SK-N-SH treated with all-trans-retinoic acid at 6 μM for 48 hours (cell line): ENCODE data around the gene PRR13.

Source experiments
- ARNTL ChIP-seq: fragments of 450-650 bp; formaldehyde crosslinking; IDR thresholded peaks from 2 replicates; pipeline ENCODE4 v1.5.0; 2020; ENCODE audit warnings: low read depth, mild to moderate bottlenecking, moderate library complexity, borderline replicate concordance
- BACH2 ChIP-seq: fragments of 250-450 bp; sonication (Bioruptor Pico); IDR thresholded peaks from 2 replicates; pipeline ENCODE4 v1.9.0; 2021; ENCODE audit warnings: mild to moderate bottlenecking, borderline replicate concordance
- CREB5 ChIP-seq: fragments of 250-450 bp; sonication (Bioruptor Pico); IDR thresholded peaks from 2 replicates; pipeline ENCODE4 v1.5.1; 2020; ENCODE audit warnings: low read depth, mild to moderate bottlenecking, moderate library complexity
- CSRNP3 ChIP-seq: fragments of 250-450 bp; sonication (Bioruptor Pico); IDR thresholded peaks from 2 replicates; pipeline ENCODE4 v1.5.1; 2021; ENCODE audit warnings: mild to moderate bottlenecking, moderate library complexity
- PATZ1 ChIP-seq: fragments of 250-450 bp; sonication (Bioruptor Pico); IDR thresholded peaks from 2 replicates; pipeline ENCODE4 v1.8.0; 2020; ENCODE audit warnings: mild to moderate bottlenecking, moderate library complexity, borderline replicate concordance
- PPARA ChIP-seq: fragments of 250-450 bp; sonication (Bioruptor Pico); IDR thresholded peaks from 2 replicates; pipeline ENCODE4 v1.5.0; 2020; ENCODE audit warnings: mild to moderate bottlenecking, borderline replicate concordance
- TCF4 ChIP-seq: fragments of 250-450 bp; sonication (Bioruptor Pico); IDR thresholded peaks from 2 replicates; pipeline ENCODE4 v1.8.0; 2021; ENCODE audit warnings: mild to moderate bottlenecking, moderate library complexity, borderline replicate concordance
- TSHZ2 ChIP-seq: fragments of 250-450 bp; sonication (Bioruptor Pico); IDR thresholded peaks from 2 replicates; pipeline ENCODE4 v1.5.0; 2020; ENCODE audit warnings: mild to moderate bottlenecking, moderate library complexity
- ZC3H10 ChIP-seq: fragments of 250-450 bp; sonication (Bioruptor Pico); IDR thresholded peaks from 2 replicates; pipeline ENCODE4 v1.5.1; 2021; ENCODE audit warnings: mild to moderate bottlenecking, moderate library complexity
- ZFP3 ChIP-seq: fragments of 250-450 bp; sonication (Bioruptor Pico); IDR thresholded peaks from 2 replicates; pipeline ENCODE4 v1.5.0; 2020; ENCODE audit warnings: mild to moderate bottlenecking, moderate library complexity
- ZNF70 ChIP-seq: fragments of 450-650 bp; formaldehyde crosslinking; IDR thresholded peaks from 2 replicates; pipeline ENCODE4 v1.5.0; 2020; ENCODE audit warnings: mild to moderate bottlenecking, moderate library complexity

GRCh38 chr12:53485955-53486735, 44.6 kb downstream of the PRR13 start:
- no peak for TF ChIP-seq BACH2 (CRISPR knock-in tag)
- no peak for TF ChIP-seq ARNTL (CRISPR knock-in tag)
- TF ChIP-seq CREB5: no peak
- TF ChIP-seq ZFP3: no peak
- no peak for TF ChIP-seq CSRNP3 (CRISPR knock-in tag)
- TF ChIP-seq TCF4: no peak
- no peak for TF ChIP-seq ZNF70
- TF ChIP-seq PATZ1: no peak
- TF ChIP-seq ZC3H10 (CRISPR knock-in tag): no peak
- no peak for TF ChIP-seq PPARA (CRISPR knock-in tag)
- no peak for TF ChIP-seq TSHZ2 (CRISPR knock-in tag)
